Stimulated activated CD4-positive, alpha-beta T cell treated with anti-CD3 and anti-CD28 coated beads, Interleukin-12 subunit alpha, Interleukin-12 subunit beta, amount 100 ng/mL, for 48 hours (primary cell): ENCODE data around the gene S100P.
A peak's percentile ranks its signal among the peaks of the same experiment; 100 is the strongest.

Experiments used
- DNase-seq, 3 donors: peaks; one replicate each; pipeline ENCODE4 v3.0.0-alpha.2; 2020; ENCODE audit warnings: low read depth in 2 of 3, low spot score in 1 of 3

Gene S100P

GRCh38 chr4:6695660-6696610 is 2.3 kb downstream of the S100P start:
- no peak for DNase-seq

GRCh38 chr4:6696611-6697010 is 2.9 kb downstream of the S100P start:
- DNase-seq = no peak

- DNase-seq = no peak
Observed at GRCh38 chr4:6697131-6697530, 3.5 kb downstream of the S100P start.

DNA sequence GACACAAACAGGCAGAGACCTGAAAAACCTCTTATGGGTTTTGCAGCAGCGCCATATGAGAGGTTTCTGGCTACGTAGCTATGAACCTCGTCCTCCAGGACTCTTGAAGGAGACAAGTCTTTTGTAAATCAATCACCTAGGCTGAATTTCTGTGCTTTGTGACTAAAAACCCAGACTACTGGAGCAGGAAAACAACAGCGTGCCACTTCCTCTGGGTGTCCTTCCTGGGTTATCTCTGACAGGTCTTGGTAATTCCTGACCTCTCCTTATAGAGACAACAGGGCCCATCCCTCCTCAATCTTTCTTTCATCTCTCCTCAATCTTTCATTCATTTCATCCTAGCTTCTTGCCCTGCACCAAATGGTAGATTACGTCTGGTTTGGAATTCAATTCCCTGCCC is 5.7 kb downstream of the S100P start:
- DNase-seq = no peak

DNA sequence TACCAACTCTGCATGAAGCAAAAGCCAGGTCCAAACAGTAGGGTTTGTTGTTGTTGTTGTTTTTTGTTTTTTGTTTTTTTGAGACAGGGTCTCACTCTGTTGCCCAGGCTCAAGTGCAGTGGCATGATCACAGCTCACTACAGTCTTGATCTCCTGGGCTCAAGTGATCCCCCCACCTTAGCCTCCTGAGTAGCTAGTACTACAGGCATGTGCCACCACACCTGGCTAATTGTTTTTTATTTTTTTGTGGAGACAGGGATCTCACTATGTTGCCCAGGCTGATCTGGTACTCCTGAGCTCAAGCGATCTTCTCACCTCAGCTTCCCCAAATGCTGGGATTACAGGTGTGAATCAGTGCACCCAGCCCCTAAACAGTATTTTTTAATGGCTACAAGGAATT is 6.2 kb downstream of the S100P start:
- DNase-seq = no peak

DNA sequence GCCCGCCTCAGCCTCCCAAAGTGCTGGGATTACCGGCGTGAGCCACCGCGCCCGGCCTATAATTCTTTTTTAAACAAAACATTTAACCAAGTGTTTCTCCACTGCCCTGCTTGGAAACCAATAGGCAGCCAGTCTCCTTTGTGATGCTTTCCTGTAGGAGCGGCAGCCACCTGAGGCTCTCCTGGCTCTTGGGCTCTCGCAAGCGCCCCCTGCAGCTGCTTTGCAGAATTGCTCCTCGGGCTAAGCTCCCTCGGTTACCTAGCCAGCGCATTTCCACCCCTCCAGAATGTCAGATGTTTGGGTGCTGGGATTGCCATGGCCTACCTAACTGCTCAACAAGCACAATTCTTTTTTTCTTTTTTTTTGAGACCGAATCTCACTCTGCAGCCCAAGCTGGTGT is 7.7 kb downstream of the S100P start:
- peak in 2 of 3 donors; percentile 40 to 52 for DNase-seq

DNA sequence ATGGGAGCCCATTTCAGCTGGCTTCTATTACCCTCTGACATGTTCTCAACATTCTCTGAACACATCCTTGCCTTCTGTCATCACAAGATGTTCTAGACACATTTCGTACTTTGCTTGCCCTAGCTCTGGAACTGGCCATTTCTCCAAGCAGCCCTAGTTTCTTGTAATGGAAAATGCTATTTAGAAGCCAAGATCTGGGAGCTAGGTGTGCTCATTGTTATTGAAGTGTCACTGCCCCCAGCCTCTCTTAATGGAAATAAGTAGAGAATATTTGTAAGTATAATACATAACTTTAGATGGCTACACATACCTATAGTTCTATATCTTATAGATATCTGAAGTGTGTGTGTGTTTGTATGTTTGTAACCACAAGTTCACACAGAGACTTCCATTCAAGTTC is 9.1 kb downstream of the S100P start:
- DNase-seq = no peak

DNA sequence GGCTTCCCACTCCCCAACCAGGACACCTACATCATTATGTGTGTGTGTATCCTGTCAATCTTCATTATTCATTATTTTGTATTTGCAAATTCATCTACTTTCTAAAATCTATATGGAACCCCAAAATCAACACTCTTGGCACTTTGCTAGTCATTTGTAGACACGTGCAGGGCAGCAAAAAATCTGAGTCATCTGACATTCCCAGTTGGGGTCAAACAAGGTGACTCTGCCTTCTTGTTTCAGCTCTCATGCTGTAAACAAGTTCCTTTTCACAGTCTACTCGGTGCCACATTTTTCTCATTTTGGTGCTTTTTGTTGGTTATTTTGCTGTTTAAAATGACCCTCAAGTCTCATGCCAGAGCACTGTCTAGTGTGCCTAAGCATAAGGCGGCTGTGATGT is 10.1 kb downstream of the S100P start:
- no peak for DNase-seq

- no peak for DNase-seq
Observed at GRCh38 chr4:6705646-6706045, 12.0 kb downstream of the S100P start.

DNA sequence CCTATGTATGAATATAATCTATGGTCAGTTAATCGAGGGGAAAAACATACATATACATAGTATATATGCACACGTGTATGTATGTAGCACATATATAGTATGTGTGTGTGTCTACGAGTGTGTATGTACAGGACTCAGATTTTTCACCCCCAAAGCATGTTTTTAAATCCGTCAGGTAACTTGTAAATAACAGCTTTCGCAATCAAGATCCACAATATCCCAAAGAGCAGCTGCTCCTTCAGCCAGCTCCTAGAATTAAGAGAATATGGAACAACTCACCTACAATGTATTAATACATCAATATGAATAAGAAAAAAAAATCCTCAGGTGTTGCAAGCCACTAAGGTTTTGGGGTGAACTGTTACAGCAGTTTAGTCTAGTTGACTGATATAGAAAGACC is 12.5 kb downstream of the S100P start:
- no peak for DNase-seq

DNA sequence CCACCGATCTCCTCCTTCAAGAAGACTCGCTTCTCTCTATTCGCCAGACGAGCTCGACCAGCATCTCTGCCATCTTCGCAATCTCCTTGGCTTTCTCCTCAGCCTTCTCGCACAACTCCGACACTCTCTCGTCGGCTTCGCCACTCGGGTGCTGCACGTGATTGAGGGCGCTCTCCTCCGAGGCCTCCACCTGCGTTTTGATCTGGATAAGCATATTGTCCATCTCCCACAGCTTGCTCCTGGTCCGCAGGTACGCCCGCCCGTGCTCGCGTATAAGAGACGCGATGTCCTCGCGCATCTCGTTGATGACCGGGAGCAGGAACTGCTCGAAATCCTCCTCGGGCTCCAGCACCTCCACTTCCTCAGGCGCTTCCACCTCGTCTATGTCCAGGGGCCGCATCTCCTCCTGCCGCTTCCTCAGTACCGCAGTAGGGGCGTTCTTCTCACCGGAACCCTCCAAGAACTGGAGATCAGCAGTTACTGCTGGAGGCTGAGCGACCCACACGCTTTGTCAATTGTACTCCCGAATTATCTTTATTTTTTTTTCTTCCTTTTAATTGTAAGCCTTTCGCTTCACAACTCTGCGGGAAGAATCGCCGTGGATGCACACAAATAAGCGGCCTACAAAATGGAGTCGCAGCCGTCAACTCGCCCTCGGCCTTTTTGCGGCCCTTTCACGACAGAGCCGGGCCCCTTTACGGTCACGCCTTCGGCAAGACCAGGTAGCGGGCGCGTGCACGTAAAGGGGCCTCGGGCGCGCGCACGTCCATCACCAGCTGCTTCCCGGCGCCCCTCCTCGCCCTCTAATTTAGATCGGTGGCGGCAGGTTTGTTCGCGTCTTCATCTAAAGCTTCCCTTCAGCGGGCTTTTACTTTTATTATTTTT is 15.8 kb downstream of the S100P start, which contains the start of gene MRFAP1L1:
Gene MRFAP1L1, minus strand, starts transcription at position 636 of the 885 bp plus-strand sequence. Its CDS starts 236 bp downstream, at position 400.
- peak; percentile 94 to 97 (median 96) for DNase-seq

GRCh38 chr4:6710282-6710681 is 16.6 kb downstream of the S100P start:
- DNase-seq = no peak

- no peak for DNase-seq
Observed at GRCh38 chr4:6710996-6711395, 17.3 kb downstream of the S100P start.

GRCh38 chr4:6714954-6715353 is 21.3 kb downstream of the S100P start:
- no peak for DNase-seq

- DNase-seq = no peak
Observed at GRCh38 chr4:6715704-6716017, 22.0 kb downstream of the S100P start.

DNA sequence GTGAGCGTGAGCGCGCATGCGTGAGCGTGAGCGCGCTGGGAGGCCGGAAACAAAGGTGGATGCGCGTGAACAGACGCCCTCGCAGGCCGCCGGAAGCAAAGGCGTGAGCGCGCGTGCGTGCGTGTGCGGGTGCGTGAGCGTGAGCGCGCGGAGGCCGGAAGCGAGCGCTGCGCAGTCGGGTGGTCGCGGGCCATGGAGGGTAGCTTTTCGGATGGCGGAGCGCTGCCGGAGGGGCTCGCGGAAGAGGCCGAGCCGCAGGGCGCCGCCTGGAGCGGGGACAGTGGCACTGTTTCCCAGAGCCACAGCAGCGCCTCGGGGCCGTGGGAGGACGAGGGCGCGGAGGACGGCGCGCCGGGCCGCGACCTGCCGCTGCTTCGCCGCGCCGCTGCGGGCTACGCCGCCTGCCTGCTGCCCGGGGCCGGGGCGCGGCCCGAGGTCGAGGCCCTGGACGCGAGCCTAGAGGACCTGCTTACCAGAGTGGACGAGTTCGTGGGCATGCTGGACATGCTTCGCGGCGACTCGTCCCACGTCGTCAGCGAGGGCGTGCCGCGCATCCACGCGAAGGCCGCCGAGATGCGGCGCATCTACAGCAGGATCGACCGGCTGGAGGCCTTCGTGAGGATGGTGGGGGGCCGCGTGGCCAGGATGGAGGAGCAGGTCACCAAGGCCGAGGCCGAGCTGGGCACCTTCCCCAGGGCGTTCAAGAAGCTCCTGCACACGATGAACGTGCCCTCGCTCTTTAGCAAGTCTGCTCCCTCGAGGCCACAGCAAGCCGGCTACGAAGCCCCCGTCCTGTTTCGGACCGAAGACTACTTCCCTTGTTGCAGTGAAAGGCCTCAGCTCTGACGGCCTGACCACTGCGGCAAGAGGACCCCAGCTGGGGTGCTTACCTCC is 22.6 kb downstream of the S100P start, which contains the start of gene BLOC1S4:
Gene BLOC1S4, plus strand, starts transcription at position 157 of the 894 bp plus-strand sequence. Its CDS starts 36 bp downstream, at position 193.
- DNase-seq = peak; percentile 74 to 82 (median 80)

- no peak for DNase-seq
Observed at GRCh38 chr4:6716958-6717655, 23.4 kb downstream of the S100P start.

DNA sequence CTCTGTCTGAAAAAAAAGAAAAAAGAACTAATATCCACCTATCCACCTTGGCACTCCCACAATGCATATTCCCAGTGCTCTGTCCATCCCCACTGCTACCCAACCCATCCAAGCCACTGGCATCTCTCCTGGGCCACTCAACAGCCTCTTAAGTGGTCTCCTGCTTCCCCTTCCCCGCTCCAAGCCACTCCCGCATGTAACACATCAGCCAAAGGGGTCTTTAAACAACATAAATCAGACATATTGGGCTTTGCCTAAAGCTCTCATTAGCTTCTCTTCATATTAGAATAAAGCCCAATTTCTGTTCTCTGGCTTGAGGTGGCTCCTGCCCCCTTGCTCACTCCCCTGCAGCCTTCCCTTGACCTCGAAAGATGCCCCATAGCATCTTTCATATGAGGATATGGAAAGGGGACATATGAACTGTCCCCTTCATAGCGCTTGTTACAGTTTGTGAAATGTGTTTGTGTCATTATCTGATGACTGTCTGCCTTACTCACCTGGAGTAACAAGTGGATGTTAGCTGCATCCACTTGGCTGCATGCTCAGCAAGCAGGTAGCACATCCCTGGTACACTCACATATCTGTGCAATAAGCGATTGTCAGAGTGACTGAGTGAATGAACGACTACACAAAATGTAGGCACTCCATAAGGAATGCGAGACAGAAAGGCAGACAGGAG is 25.4 kb downstream of the S100P start:
- no peak for DNase-seq

DNA sequence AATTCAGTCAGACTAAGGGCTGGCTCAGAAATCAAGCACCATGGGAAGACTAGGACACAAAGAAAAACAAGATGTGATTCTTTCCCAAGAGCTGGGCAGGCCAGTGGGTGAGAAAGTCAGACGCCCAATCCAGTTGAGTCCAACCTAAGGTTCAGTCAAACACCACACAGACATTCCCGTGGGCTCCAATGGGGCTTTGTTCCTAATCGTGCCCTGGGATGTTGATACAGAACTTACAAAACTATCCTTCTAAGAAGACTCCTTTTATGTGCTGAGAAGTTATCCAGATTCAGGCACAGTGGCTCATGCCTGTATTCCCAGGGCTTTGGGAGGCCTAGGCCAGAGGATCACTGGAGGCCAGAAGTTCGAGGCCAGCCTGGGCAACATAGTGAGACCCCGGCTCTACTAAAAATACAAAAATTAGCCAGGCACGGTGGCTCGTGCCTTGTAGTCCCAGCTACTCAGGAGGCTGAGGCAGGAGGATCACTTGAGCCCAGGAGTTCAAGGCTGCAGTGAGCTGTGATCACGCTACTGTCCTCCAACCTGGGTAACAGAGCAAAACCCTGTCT is 26.0 kb downstream of the S100P start:
- no peak for DNase-seq
